Measurements from ENCODE around the gene PIAS4.

PIAS4 gene

DNA sequence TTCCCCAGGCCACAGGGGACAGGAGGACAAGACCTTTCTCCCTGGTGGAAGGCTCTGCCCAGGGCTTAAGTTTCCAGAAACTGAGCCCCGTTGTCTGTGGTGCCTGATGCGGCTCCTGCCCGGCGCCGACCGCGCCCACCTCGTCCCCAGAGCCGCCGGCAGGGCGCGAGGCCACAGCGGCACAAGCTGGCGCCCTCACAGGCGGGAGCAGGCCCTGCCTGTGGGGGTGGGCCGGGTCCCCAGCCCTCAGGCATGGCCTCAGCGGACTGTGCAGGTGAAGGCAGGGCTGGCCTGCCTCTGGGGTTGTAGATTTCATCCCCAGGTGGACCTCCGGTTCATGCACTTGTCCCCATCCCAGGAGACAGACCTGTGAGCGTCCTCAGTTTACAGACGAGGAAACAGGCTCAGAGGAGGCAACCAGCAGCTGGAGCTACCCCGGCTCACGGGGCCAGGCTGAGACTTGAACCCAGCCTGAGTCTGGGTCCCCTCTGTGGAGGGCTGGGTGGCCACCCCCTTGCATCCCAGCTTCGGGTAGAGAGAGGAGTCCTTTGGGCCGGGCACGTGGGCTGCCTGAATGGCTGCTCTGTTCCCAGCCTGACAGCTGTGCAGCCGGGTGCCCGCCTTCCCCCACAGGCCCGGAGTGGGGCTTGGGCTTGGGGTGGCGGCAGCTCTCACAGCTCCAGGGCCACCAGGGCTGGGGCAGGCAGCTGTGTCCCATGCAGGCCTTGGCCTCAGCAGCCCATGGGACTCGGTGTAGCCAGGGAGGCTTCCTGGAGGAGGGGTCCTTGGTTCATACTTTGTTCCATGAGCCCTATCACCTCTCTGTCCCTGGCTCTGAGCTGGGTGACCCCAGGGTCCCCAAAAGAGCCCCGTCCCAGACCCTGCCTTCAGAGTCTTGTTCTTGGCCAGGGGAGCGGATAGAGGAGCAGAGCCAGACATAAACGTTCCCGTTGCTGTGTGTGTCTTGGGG is 26.8 kb downstream of the PIAS4 start:
- no peak overlapping the region for H3K4me3 ChIP-seq (ENCODE audit: low read length)
- no peak overlapping the region for H3K27ac ChIP-seq (ENCODE audit: low read length)
- H3K36me3 ChIP-seq (ENCODE audit: insufficient read depth, low read depth, low read length), result peaks cover 36% of the 10 kb centered on the region
- H3K4me1 ChIP-seq (ENCODE audit: insufficient read depth, low read length), result no peaks in the 10 kb centered on the region
- peaks cover 6% of the 10 kb centered on the region for H3K9me3 ChIP-seq (ENCODE audit: insufficient read depth, low read depth, low read length)
- no peaks in the 10 kb centered on the region for H3K27me3 ChIP-seq (ENCODE audit: insufficient read depth, low read length)
- no peak overlapping the region for H3K9ac ChIP-seq (ENCODE audit: low read depth, low read length)

GRCh38 chr19:4035018-4035566 is 27.6 kb downstream of the PIAS4 start:
- no peak overlapping the region for H3K4me3 ChIP-seq (ENCODE audit: low read length)
- peaks cover 36% of the 10 kb centered on the region for H3K36me3 ChIP-seq (ENCODE audit: insufficient read depth, low read depth, low read length)
- H3K27me3 ChIP-seq (ENCODE audit: insufficient read depth, low read length), result no peaks in the 10 kb centered on the region
- H3K9ac ChIP-seq (ENCODE audit: low read depth, low read length), result no peak overlapping the region
- H3K4me1 ChIP-seq (ENCODE audit: insufficient read depth, low read length), result no peaks in the 10 kb centered on the region
- H3K27ac ChIP-seq (ENCODE audit: low read length), result no peak overlapping the region
- H3K9me3 ChIP-seq (ENCODE audit: insufficient read depth, low read depth, low read length), result peaks cover 6% of the 10 kb centered on the region

GRCh38 chr19:4035582-4035981 is 28.0 kb downstream of the PIAS4 start:
- H3K4me1 ChIP-seq (ENCODE audit: insufficient read depth, low read length), result no peaks in the 10 kb centered on the region
- H3K27me3 ChIP-seq (ENCODE audit: insufficient read depth, low read length), result no peaks in the 10 kb centered on the region
- no peak overlapping the region for H3K27ac ChIP-seq (ENCODE audit: low read length)
- no peak overlapping the region for H3K4me3 ChIP-seq (ENCODE audit: low read length)
- no peak overlapping the region for H3K9ac ChIP-seq (ENCODE audit: low read depth, low read length)
- peaks cover 36% of the 10 kb centered on the region for H3K36me3 ChIP-seq (ENCODE audit: insufficient read depth, low read depth, low read length)
- H3K9me3 ChIP-seq (ENCODE audit: insufficient read depth, low read depth, low read length), result peaks cover 6% of the 10 kb centered on the region

DNA sequence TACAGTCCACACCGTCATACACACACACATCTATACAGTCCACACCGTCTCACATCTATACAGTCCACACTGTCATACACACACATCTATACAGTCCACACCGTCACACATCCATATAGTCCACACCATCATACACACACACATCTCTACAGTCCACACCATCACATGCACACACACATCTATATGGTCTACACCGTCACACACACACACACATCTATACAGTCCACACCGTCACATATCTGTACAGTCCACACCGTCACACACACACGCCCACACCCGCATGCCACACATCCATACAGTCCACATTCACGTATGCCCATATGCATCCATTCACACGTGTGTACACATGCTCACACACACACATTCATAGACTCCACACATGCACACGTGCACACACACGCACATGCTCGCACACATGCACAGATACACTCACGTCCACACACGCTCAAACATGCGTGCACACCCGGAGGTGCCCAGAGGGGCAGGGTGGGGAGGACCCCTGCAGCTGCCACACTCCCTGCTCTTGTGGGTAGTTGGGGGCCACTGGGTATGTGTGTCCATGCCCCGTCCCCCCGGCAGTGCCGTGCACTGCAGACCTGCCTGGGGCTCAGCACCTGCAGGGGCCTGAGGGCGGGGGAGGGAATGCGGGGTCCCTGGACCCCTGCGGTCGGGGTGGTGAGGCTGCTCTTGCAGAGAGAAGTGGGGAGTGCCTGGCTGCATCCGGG is 29.2 kb downstream of the PIAS4 start:
- no peak overlapping the region for H3K4me3 ChIP-seq (ENCODE audit: low read length)
- H3K9me3 ChIP-seq (ENCODE audit: insufficient read depth, low read depth, low read length), result peaks cover 6% of the 10 kb centered on the region
- H3K27me3 ChIP-seq (ENCODE audit: insufficient read depth, low read length), result no peaks in the 10 kb centered on the region
- no peak overlapping the region for H3K27ac ChIP-seq (ENCODE audit: low read length)
- no peak overlapping the region for H3K9ac ChIP-seq (ENCODE audit: low read depth, low read length)
- H3K4me1 ChIP-seq (ENCODE audit: insufficient read depth, low read length), result no peaks in the 10 kb centered on the region
- peaks cover 36% of the 10 kb centered on the region for H3K36me3 ChIP-seq (ENCODE audit: insufficient read depth, low read depth, low read length)

GRCh38 chr19:4037301-4037949 is 29.9 kb downstream of the PIAS4 start:
- peaks cover 6% of the 10 kb centered on the region for H3K9me3 ChIP-seq (ENCODE audit: insufficient read depth, low read depth, low read length)
- no peaks in the 10 kb centered on the region for H3K4me1 ChIP-seq (ENCODE audit: insufficient read depth, low read length)
- no peak overlapping the region for H3K27ac ChIP-seq (ENCODE audit: low read length)
- no peak overlapping the region for H3K4me3 ChIP-seq (ENCODE audit: low read length)
- H3K27me3 ChIP-seq (ENCODE audit: insufficient read depth, low read length), result no peaks in the 10 kb centered on the region
- peaks cover 33% of the 10 kb centered on the region for H3K36me3 ChIP-seq (ENCODE audit: insufficient read depth, low read depth, low read length)
- no peak overlapping the region for H3K9ac ChIP-seq (ENCODE audit: low read depth, low read length)

- H3K9ac ChIP-seq (ENCODE audit: low read depth, low read length), result no peak overlapping the region
- H3K4me1 ChIP-seq (ENCODE audit: insufficient read depth, low read length), result no peaks in the 10 kb centered on the region
- no peaks in the 10 kb centered on the region for H3K27me3 ChIP-seq (ENCODE audit: insufficient read depth, low read length)
- H3K27ac ChIP-seq (ENCODE audit: low read length), result no peak overlapping the region
- peaks cover 6% of the 10 kb centered on the region for H3K9me3 ChIP-seq (ENCODE audit: insufficient read depth, low read depth, low read length)
- H3K36me3 ChIP-seq (ENCODE audit: insufficient read depth, low read depth, low read length), result peaks cover 27% of the 10 kb centered on the region
- no peak overlapping the region for H3K4me3 ChIP-seq (ENCODE audit: low read length)
Observed at GRCh38 chr19:4038057-4038456, 30.5 kb downstream of the PIAS4 start.

GRCh38 chr19:4038661-4039423 is 31.3 kb downstream of the PIAS4 start:
- Histone ChIP-seq H3K9me3 (ENCODE audit: insufficient read depth, low read depth, low read length) (peaks cover 6% of the 10 kb centered on the region), H3K36me3 (ENCODE audit: insufficient read depth, low read depth, low read length) (peaks cover 19% of the 10 kb centered on the region), H3K4me1 (ENCODE audit: insufficient read depth, low read length) (no peaks in the 10 kb centered on the region), H3K27me3 (ENCODE audit: insufficient read depth, low read length) (no peaks in the 10 kb centered on the region), H3K27ac (ENCODE audit: low read length) (no peak overlapping the region), H3K4me3 (ENCODE audit: low read length) (no peak overlapping the region), H3K9ac (ENCODE audit: low read depth, low read length) (no peak overlapping the region)

GRCh38 chr19:4042064-4042730 is 34.7 kb downstream of the PIAS4 start:
- H3K4me1 ChIP-seq (ENCODE audit: insufficient read depth, low read length), result no peaks in the 10 kb centered on the region
- H3K27me3 ChIP-seq (ENCODE audit: insufficient read depth, low read length), result no peaks in the 10 kb centered on the region
- H3K9me3 ChIP-seq (ENCODE audit: insufficient read depth, low read depth, low read length), result no peaks in the 10 kb centered on the region
- H3K4me3 ChIP-seq (ENCODE audit: low read length), result no peak overlapping the region
- H3K9ac ChIP-seq (ENCODE audit: low read depth, low read length), result no peak overlapping the region
- H3K27ac ChIP-seq (ENCODE audit: low read length), result no peak overlapping the region
- no peaks in the 10 kb centered on the region for H3K36me3 ChIP-seq (ENCODE audit: insufficient read depth, low read depth, low read length)

- no peaks in the 10 kb centered on the region for H3K36me3 ChIP-seq (ENCODE audit: insufficient read depth, low read depth, low read length)
Observed at GRCh38 chr19:4042731-4043082, 35.2 kb downstream of the PIAS4 start.

GRCh38 chr19:4043401-4043800 is 35.9 kb downstream of the PIAS4 start:
- Histone ChIP-seq H3K4me1 (ENCODE audit: insufficient read depth, low read length) (no peaks in the 10 kb centered on the region), H3K27ac (ENCODE audit: low read length) (no peak overlapping the region), H3K4me3 (ENCODE audit: low read length) (no peak overlapping the region), H3K9me3 (ENCODE audit: insufficient read depth, low read depth, low read length) (no peaks in the 10 kb centered on the region), H3K9ac (ENCODE audit: low read depth, low read length) (no peak overlapping the region), H3K36me3 (ENCODE audit: insufficient read depth, low read depth, low read length) (0 out of 2 replicates have a peak, but pooled peaks cover 3% of the 10 kb centered on the region), H3K27me3 (ENCODE audit: insufficient read depth, low read length) (no peaks in the 10 kb centered on the region)

More at GRCh38 chr19:4042731-4043082, 35.2 kb downstream of the PIAS4 start:
- no peaks in the 10 kb centered on the region for H3K4me1 ChIP-seq (ENCODE audit: insufficient read depth, low read length)
- H3K27ac ChIP-seq (ENCODE audit: low read length), result no peak overlapping the region
- H3K4me3 ChIP-seq (ENCODE audit: low read length), result no peak overlapping the region
- H3K9ac ChIP-seq (ENCODE audit: low read depth, low read length), result no peak overlapping the region
- no peaks in the 10 kb centered on the region for H3K9me3 ChIP-seq (ENCODE audit: insufficient read depth, low read depth, low read length)
- no peaks in the 10 kb centered on the region for H3K27me3 ChIP-seq (ENCODE audit: insufficient read depth, low read length)
